ENCODE measurements around the gene TRAIP.
"Not testable (repeated sequence)": the region's sequence is repeated elsewhere in the genome, so short reads cannot be mapped to it uniquely, and the experiment has no call there.

The TRAIP gene

GRCh38 chr3:49856181-49857005 lies at the start of gene TRAIP:
Gene TRAIP, minus strand, starts transcription at chr3:49856564. Its CDS starts 111 bp downstream, at chr3:49856453.
- peak; percentile 80 for DNase-seq

- DNase-seq: not testable (repeated sequence)
Measured at GRCh38 chr3:49904448-49904847, 48.1 kb upstream of the TRAIP start.

- no peak for DNase-seq
Measured at GRCh38 chr3:49903451-49904424, 47.4 kb upstream of the TRAIP start, which contains the start of gene MST1R. Gene MST1R, minus strand, starts transcription at chr3:49903873. Its CDS starts 264 bp downstream, at chr3:49903609.

- DNase-seq: no peak
Measured at GRCh38 chr3:49902511-49903345, 46.4 kb upstream of the TRAIP start.

- no peak for DNase-seq
Measured at GRCh38 chr3:49901366-49902339, 45.3 kb upstream of the TRAIP start.

GRCh38 chr3:49900491-49901153 lies 44.3 kb upstream of the TRAIP start:
- DNase-seq: no peak

- no peak for DNase-seq
Measured at GRCh38 chr3:49899815-49900214, 43.5 kb upstream of the TRAIP start.

GRCh38 chr3:49898991-49899390 lies 42.6 kb upstream of the TRAIP start:
- no peak for DNase-seq

- DNase-seq: no peak
Measured at GRCh38 chr3:49896345-49896744, 40.0 kb upstream of the TRAIP start.

GRCh38 chr3:49895791-49896190 lies 39.4 kb upstream of the TRAIP start:
- no peak for DNase-seq

GRCh38 chr3:49889296-49889695 lies 32.9 kb upstream of the TRAIP start:
- DNase-seq: no peak

GRCh38 chr3:49886922-49887265 lies 30.5 kb upstream of the TRAIP start:
- DNase-seq: no peak

GRCh38 chr3:49883998-49884397 lies 27.6 kb upstream of the TRAIP start:
- no peak for DNase-seq

GRCh38 chr3:49882166-49882565 lies 25.8 kb upstream of the TRAIP start:
- DNase-seq: no peak

- DNase-seq: peak; percentile 11
Measured at GRCh38 chr3:49880581-49881315, 24.4 kb upstream of the TRAIP start.

- no peak for DNase-seq
Measured at GRCh38 chr3:49879721-49880120, 23.4 kb upstream of the TRAIP start.

GRCh38 chr3:49878686-49879085 lies 22.3 kb upstream of the TRAIP start:
- no peak for DNase-seq

GRCh38 chr3:49877716-49878115 lies 21.4 kb upstream of the TRAIP start:
- DNase-seq: no peak

- no peak for DNase-seq
Measured at GRCh38 chr3:49876567-49876966, 20.2 kb upstream of the TRAIP start.

- DNase-seq: no peak
Measured at GRCh38 chr3:49873623-49874022, 17.3 kb upstream of the TRAIP start.
